Posterior cingulate gyrus (tissue), 11 donors: ENCODE data around the gene RGPD6.
"Not testable (repeated sequence)": the region's sequence is repeated elsewhere in the genome, so short reads cannot be mapped to it uniquely, and the experiment has no call there.

Experiments used
- DNase-seq, 10 donors: peaks; one replicate each; pipeline versions ENCODE4 v3.0.0 to v3.0.0-alpha.2; 2020 to 2021; ENCODE audit warnings: mixed read lengths in 3 of 10
- intact Hi-C: fragments of 100-400 bp; cut with DNase I; formaldehyde crosslinking; loops from one replicate; pipeline ENCODE4 v1.15.1; 2023

Gene RGPD6

GRCh38 chr2:110482697-110483096 lies 94.3 kb downstream of the RGPD6 start:
- intact Hi-C loops, DNase-seq: not testable (repeated sequence)

- intact Hi-C loops, result not testable (repeated sequence)
Measured at GRCh38 chr2:110481200-110481599, 95.8 kb downstream of the RGPD6 start.

GRCh38 chr2:110480084-110480483 lies 96.9 kb downstream of the RGPD6 start:
- intact Hi-C loops, DNase-seq: not testable (repeated sequence)

More at GRCh38 chr2:110481200-110481599, 95.8 kb downstream of the RGPD6 start:
- not testable (repeated sequence) for DNase-seq

- DNase-seq, intact Hi-C loops: not testable (repeated sequence)
Measured at GRCh38 chr2:110477370-110477769, 99.7 kb downstream of the RGPD6 start.

- intact Hi-C loops, DNase-seq: not testable (repeated sequence)
Measured at GRCh38 chr2:110476952-110477351, 100.1 kb downstream of the RGPD6 start.

GRCh38 chr2:110475627-110476359 lies 101.2 kb downstream of the RGPD6 start:
- DNase-seq, intact Hi-C loops: not testable (repeated sequence)

- DNase-seq, intact Hi-C loops: not testable (repeated sequence)
Measured at GRCh38 chr2:110474898-110475297, 102.1 kb downstream of the RGPD6 start.

- DNase-seq, intact Hi-C loops: not testable (repeated sequence)
Measured at GRCh38 chr2:110473059-110473358, 104.0 kb downstream of the RGPD6 start.

GRCh38 chr2:110472171-110473058 lies 104.6 kb downstream of the RGPD6 start, which contains the start of gene LIMS4:
Gene LIMS4, minus strand, starts transcription at chr2:110472816. Its CDS starts 38 bp downstream, at chr2:110472778.
- DNase-seq, intact Hi-C loops: not testable (repeated sequence)

GRCh38 chr2:110468921-110469320 lies 108.1 kb downstream of the RGPD6 start:
- intact Hi-C loops, DNase-seq: not testable (repeated sequence)

GRCh38 chr2:110465312-110465711 lies 111.7 kb downstream of the RGPD6 start:
- intact Hi-C loops, DNase-seq: not testable (repeated sequence)
